K562 (cell line): ENCODE data around the gene VARS1. TPM values are rescaled to one million over a fixed set of nuclear protein-coding genes. Genes with fewer than 3 reads are reported as not detected.
A peak's percentile ranks its signal among the peaks of the same experiment; 100 is the strongest.
"Not testable (repeated sequence)": the region's sequence is repeated elsewhere in the genome, so short reads cannot be mapped to it uniquely, and the experiment has no call there.

ENCODE experiments used
- ATAC-seq: fragments of 200-7000 bp; cut with Tn5 transposase; 3 replicates; pipeline ENCODE4 v1.9.1; 2020; ENCODE audit warnings: moderate library complexity
- BruUV-seq: library from RNA; stranded (reverse); fragments of 400-500 nt; replicated peaks from 2 replicates; lab custom pipeline; 2021; lab: Mats Ljungman, UMichigan
- CTCF ChIA-PET: fragments of 300-600 bp; formaldehyde crosslinking; extraction: SDS; loops from one replicate; lab custom pipeline; 2021; ENCODE audit warnings: low intra/inter-chr PET ratio; lab: Yijun Ruan, JAX
- POLR2A ChIA-PET: fragments of 300-600, 350-650 bp; sonication (Branson Sonifier 250); formaldehyde crosslinking; extraction: SDS; loops from one replicate; lab custom pipeline; 2021; ENCODE audit warnings: antibody characterized with exemption, inconsistent platforms; lab: Yijun Ruan, JAX
- DNase-seq, 4 experiments: peaks; one replicate each; pipeline versions ENCODE4 v3.0.0 to v3.0.0-alpha.2; 2011 to 2018; ENCODE audit warnings: low spot score in 3 of 4, mixed read lengths in 3 of 4; ENCODE audit errors: extremely low read depth in 1 of 4
- FAIRE-seq: peaks from 2 replicates; lab custom pipeline; 2011; peaks lifted over from hg19 to GRCh38; lab: Jason Lieb, UNC
- H2AFZ ChIP-seq: 2 replicates; pipeline ENCODE4 v1.6.0; 2011; ENCODE audit warnings: low read depth, low read length, control low read depth, inconsistent platforms
- H3K27ac ChIP-seq: fragments of 200-600 bp; 3 replicates; pipeline ENCODE4 v1.8.0; 2011; ENCODE audit warnings: low read depth, mild to moderate bottlenecking, control low read depth, inconsistent platforms, low read length, moderate library complexity, mixed read lengths; ENCODE audit errors: extremely low read depth
- H3K27me3 ChIP-seq, 2 experiments: fragments of 300-600 bp in 1 of 2; 2 replicates in 1 of 2; 3 replicates in 1 of 2; pipeline versions ENCODE4 v1.6.0 to v1.8.0; 2011; ENCODE audit warnings: inconsistent platforms in 2 of 2, low read length in 2 of 2, mild to moderate bottlenecking in 1 of 2, mixed read lengths in 1 of 2, moderate library complexity in 1 of 2; ENCODE audit not compliant: control insufficient read depth in 2 of 2, insufficient read depth in 2 of 2
- H3K36me3 ChIP-seq: fragments of 300-600 bp; 3 replicates; pipeline ENCODE4 v1.8.0; 2011; ENCODE audit warnings: mild to moderate bottlenecking, low read length, inconsistent platforms; ENCODE audit not compliant: control insufficient read depth, insufficient read depth
- H3K4me1 ChIP-seq, 2 experiments: fragments of 200-600 bp in 1 of 2; replicated peaks in 1 of 2; 2 replicates in 1 of 2; 3 replicates in 1 of 2; pipeline versions ENCODE4 v1.5.1 to v1.8.0; 2011; ENCODE audit warnings: inconsistent platforms in 2 of 2, low read length in 2 of 2, mild to moderate bottlenecking in 1 of 2, mixed read lengths in 1 of 2, moderate library complexity in 1 of 2; ENCODE audit not compliant: control insufficient read depth in 2 of 2, insufficient read depth in 2 of 2
- H3K4me2 ChIP-seq: 2 replicates; pipeline ENCODE4 v1.6.1; 2011; ENCODE audit warnings: low read length, control low read depth, inconsistent platforms, mixed read lengths; ENCODE audit not compliant: insufficient read depth
- H3K4me3 ChIP-seq: fragments of 200-600 bp; sonication (generic), shearing (Covaris generic); 2 replicates; pipeline ENCODE4 v1.5.1; 2016; ENCODE audit warnings: control low read depth, inconsistent platforms
- H3K79me2 ChIP-seq: fragments of 200-600 bp; 3 replicates; pipeline ENCODE4 v1.8.0; 2011; ENCODE audit warnings: low read length, inconsistent platforms; ENCODE audit not compliant: control insufficient read depth, insufficient read depth
- H3K9ac ChIP-seq, 2 experiments: 2 replicates each; pipeline versions ENCODE4 v1.6.0 to v1.6.1; 2011; ENCODE audit warnings: low read depth in 2 of 2, low read length in 2 of 2, control low read depth in 1 of 2, inconsistent platforms in 1 of 2, mild to moderate bottlenecking in 1 of 2, mixed read lengths in 1 of 2; ENCODE audit not compliant: insufficient read depth in 1 of 2
- H3K9me1 ChIP-seq: one replicate; pipeline ENCODE4 v1.6.0; 2011; ENCODE audit warnings: inconsistent platforms, mild to moderate bottlenecking, low read length, moderate library complexity; ENCODE audit not compliant: control insufficient read depth, insufficient read depth
- H3K9me3 ChIP-seq: replicated peaks from 2 replicates; pipeline ENCODE4 v1.5.1; 2011; ENCODE audit warnings: low read depth, low read length, inconsistent platforms; ENCODE audit not compliant: control insufficient read depth, insufficient read depth
- H4K20me1 ChIP-seq: replicated peaks from 2 replicates; pipeline ENCODE4 v1.6.1; 2011; ENCODE audit warnings: low read length, inconsistent platforms, mixed read lengths; ENCODE audit not compliant: control insufficient read depth, insufficient read depth
- BACH1 ChIP-seq: fragments of 200-800 bp; sonication (Bioruptor generic); IDR thresholded peaks from 2 replicates; pipeline ENCODE4 v1.6.1; 2016; ENCODE audit warnings: missing genetic modification characterization, missing compliant biosample characterization
- C11orf30 ChIP-seq: fragments of 450-650 bp; IDR thresholded peaks from 2 replicates; pipeline ENCODE4 v1.6.1; 2016; ENCODE audit warnings: low read depth, mild to moderate bottlenecking
- CCNT2 ChIP-seq: IDR thresholded peaks from 2 replicates; pipeline ENCODE4 v1.6.1; 2011; ENCODE audit warnings: borderline replicate concordance, low read depth, mild to moderate bottlenecking, moderate library complexity, mixed read lengths, low read length; ENCODE audit not compliant: insufficient read length; ENCODE audit errors: extremely low read depth
- FOXA3 ChIP-seq, 2 experiments: fragments of 450-650 bp in 1 of 2; sonication (generic) in 1 of 2; formaldehyde crosslinking; IDR thresholded peaks in 1 of 2; conservative IDR thresholded peaks in 1 of 2; 2 replicates each; pipeline versions ENCODE4 v1.4.0 to v1.8.0; 2020 to 2022; ENCODE audit warnings: mild to moderate bottlenecking in 2 of 2, missing genetic modification reagents in 1 of 2
- FOXP1 ChIP-seq: sonication (generic); formaldehyde crosslinking; IDR thresholded peaks from 2 replicates; pipeline ENCODE4 v1.8.0; 2022; ENCODE audit warnings: mild to moderate bottlenecking, missing genetic modification reagents
- RAD21 ChIP-seq, 2 experiments: fragments of 250-450 bp in 1 of 2; fragments of 450-650 bp in 1 of 2; sonication (Bioruptor Pico) in 1 of 2; formaldehyde crosslinking in 1 of 2; IDR thresholded peaks in 1 of 2; conservative IDR thresholded peaks in 1 of 2; 2 replicates each; pipeline versions ENCODE4 v1.4.0 to v1.8.0; 2020 to 2022; ENCODE audit warnings: mild to moderate bottlenecking in 2 of 2, moderate library complexity in 1 of 2
- SMARCC2 ChIP-seq: fragments of 450-650 bp; IDR thresholded peaks from 2 replicates; pipeline ENCODE4 v1.6.1; 2017; ENCODE audit warnings: antibody characterized with exemption, moderate library complexity, mild to moderate bottlenecking, low read depth
- TRIM24 ChIP-seq, 2 experiments: fragments of 450-650 bp; IDR thresholded peaks; 2 replicates each; pipeline ENCODE4 v1.6.1; 2016
- whole genome bisulfite sequencing: fragments of 100-300 bp; shearing (Covaris generic); methylation state at CpG from one replicate; pipeline ENCODE4 v1.1.6; 2016; ENCODE audit warnings: low coverage, mixed read lengths; ENCODE audit not compliant: insufficient coverage; ENCODE audit errors: missing lambda C conversion rate; 5-methylcytosine and 5-hydroxymethylcytosine counted together
- in situ Hi-C: fragments of 300-500 bp; cut with MboI; formaldehyde crosslinking; loops from 4 replicates; pipeline ENCODE4 v1.15.0; 2018; ENCODE audit warnings: inconsistent platforms, mixed read lengths
- intact Hi-C: fragments of 100-400 bp; cut with micrococcal nuclease; formaldehyde crosslinking; loops from 2 replicates; pipeline ENCODE4 v1.14.2; 2022
- polyA plus RNA-seq, 8 experiments: library from polyadenylated mRNA; depleted of rRNA in 4 of 8; stranded (reverse) in 5 of 8; unstranded in 3 of 8; fragments of >200 nt; fragmentation: Nextera tagmentation in 2 of 8; fragmentation: Illumina TruSeq in 1 of 8; extraction: Ambion mirVana in 2 of 8; extraction: Trizol in 1 of 8; gene quantifications; 2 replicates each; pipeline versions ENCODE4 v1.2.1 to v1.2.3, GENCODE V29; 2011 to 2014; ENCODE audit warnings: inconsistent platforms in 1 of 8, missing spikeins in 1 of 8
- total RNA-seq, 7 experiments: library from RNA; depleted of rRNA in 6 of 7; stranded (reverse); fragments of >200 nt in 6 of 7; fragmentation: Illumina TruSeq in 2 of 7; extraction: Trizol in 2 of 7; gene quantifications; 2 replicates each; pipeline versions ENCODE4 v1.2.1 to v1.2.3, GENCODE V29; 2011 to 2021; ENCODE audit warnings: low replicate concordance in 1 of 7
- TF ChIP-seq, protein P1 (sequence below): fragments of 250-450 bp; sonication (Bioruptor Pico); IDR thresholded peaks from 2 replicates; pipeline ENCODE4 v1.8.0; 2021; ENCODE audit warnings: moderate library complexity, mild to moderate bottlenecking, inconsistent platforms
- TF ChIP-seq, protein P2 (sequence below): fragments of 450-650 bp; IDR thresholded peaks from 2 replicates; pipeline ENCODE4 v1.7.0; 2016; ENCODE audit warnings: borderline replicate concordance
- TF ChIP-seq, protein P3 (sequence below): fragments of 200-800 bp; sonication (Bioruptor generic); IDR thresholded peaks from 2 replicates; pipeline ENCODE4 v1.6.1; 2017; ENCODE audit warnings: missing genetic modification characterization, missing compliant biosample characterization

The VARS1 gene
- total and polyA plus RNA-seq, 9 of the 15 experiments (the other 6 are each of a cell fraction or from before 2014, with no cell fraction given): 2.9 to 488 (median 130) TPM

GRCh38 chr6:31794294-31794865 lies 1.2 kb downstream of the VARS1 start (continued):
- no peak; a peak in 1 of 4 replicates for TF ChIP-seq RAD21 (CRISPR knock-in tag; conservative IDR thresholded peaks at IDR 0.05 in 1 of 2, IDR thresholded peaks at IDR 0.05 in 1 of 2)
- no peak for TF ChIP-seq C11orf30
- no peak for TF ChIP-seq TRIM24 (IDR thresholded peaks at IDR 0.05)
- TF ChIP-seq, protein P1, sequence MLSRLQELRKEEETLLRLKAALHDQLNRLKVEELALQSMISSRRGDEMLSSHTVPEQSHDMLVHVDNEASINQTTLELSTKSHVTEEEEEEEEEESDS (CRISPR knock-in tag): no peak
- peak; percentile 41 for TF ChIP-seq SMARCC2

- not testable (repeated sequence) for H3K9me3 ChIP-seq, FAIRE-seq, H2AFZ ChIP-seq, H3K9me1 ChIP-seq, H4K20me1 ChIP-seq
- ChIA-PET POLR2A (interaction anchor here (0.6 to 3.7 kb wide), 3 partner anchors 20 to 337 kb away, joined by 3 to 40 read pairs (median 4); partner anchors contain the start of genes HSPA1A and HSPA1L), CTCF (interaction anchor here (0.6 to 0.8 kb wide), 2 partner anchors 92 to 95 kb away, joined by 3 read pairs; no protein-coding TSS in a partner anchor)
- peaks cover 17 to 44% of the 10 kb centered on the region in 2 experiments for H3K4me1 ChIP-seq
- peak overlapping the region; percentile 98 for H3K4me2 ChIP-seq
- intact Hi-C loops: loop anchor here (2.0 kb wide), 3 partner anchors 17 to 59 kb away; partner anchors contain the start of genes HSPA1A, HSPA1L and VWA7
- peak overlapping the region; percentile 16 to 93; a peak in 3 of 4 replicates for H3K9ac ChIP-seq
- 0 out of 2 replicates have a peak, but pooled peaks have one; percentile 46 for TF ChIP-seq FOXP1 (CRISPR knock-in tag)
- TF ChIP-seq CCNT2: peak; percentile 28
- 0 out of 2 replicates have a peak, but pooled peaks have one; percentile 3 for TF ChIP-seq BACH1 (tag)
- TF ChIP-seq, protein P2, sequence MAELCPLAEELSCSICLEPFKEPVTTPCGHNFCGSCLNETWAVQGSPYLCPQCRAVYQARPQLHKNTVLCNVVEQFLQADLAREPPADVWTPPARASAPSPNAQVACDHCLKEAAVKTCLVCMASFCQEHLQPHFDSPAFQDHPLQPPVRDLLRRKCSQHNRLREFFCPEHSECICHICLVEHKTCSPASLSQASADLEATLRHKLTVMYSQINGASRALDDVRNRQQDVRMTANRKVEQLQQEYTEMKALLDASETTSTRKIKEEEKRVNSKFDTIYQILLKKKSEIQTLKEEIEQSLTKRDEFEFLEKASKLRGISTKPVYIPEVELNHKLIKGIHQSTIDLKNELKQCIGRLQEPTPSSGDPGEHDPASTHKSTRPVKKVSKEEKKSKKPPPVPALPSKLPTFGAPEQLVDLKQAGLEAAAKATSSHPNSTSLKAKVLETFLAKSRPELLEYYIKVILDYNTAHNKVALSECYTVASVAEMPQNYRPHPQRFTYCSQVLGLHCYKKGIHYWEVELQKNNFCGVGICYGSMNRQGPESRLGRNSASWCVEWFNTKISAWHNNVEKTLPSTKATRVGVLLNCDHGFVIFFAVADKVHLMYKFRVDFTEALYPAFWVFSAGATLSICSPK: 0 out of 2 replicates have a peak, but pooled peaks have one; percentile 56
- TF ChIP-seq FOXA3 (CRISPR knock-in tag; conservative IDR thresholded peaks at IDR 0.05 in 1 of 2, IDR thresholded peaks at IDR 0.05 in 1 of 2): peak in 1 of 2 experiments; percentile 57; a peak in 1 of 4 replicates
- TF ChIP-seq, protein P3, sequence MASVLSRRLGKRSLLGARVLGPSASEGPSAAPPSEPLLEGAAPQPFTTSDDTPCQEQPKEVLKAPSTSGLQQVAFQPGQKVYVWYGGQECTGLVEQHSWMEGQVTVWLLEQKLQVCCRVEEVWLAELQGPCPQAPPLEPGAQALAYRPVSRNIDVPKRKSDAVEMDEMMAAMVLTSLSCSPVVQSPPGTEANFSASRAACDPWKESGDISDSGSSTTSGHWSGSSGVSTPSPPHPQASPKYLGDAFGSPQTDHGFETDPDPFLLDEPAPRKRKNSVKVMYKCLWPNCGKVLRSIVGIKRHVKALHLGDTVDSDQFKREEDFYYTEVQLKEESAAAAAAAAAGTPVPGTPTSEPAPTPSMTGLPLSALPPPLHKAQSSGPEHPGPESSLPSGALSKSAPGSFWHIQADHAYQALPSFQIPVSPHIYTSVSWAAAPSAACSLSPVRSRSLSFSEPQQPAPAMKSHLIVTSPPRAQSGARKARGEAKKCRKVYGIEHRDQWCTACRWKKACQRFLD (CRISPR knock-in tag): 0 out of 2 replicates have a peak, but pooled peaks have one; percentile 44
- TF ChIP-seq, all 486 proteins: peak for 6; not testable (repeated sequence) for 480
- ATAC-seq, BruUV-seq, in situ Hi-C loops, DNase-seq, H3K27me3 ChIP-seq: not testable (repeated sequence)
- Histone ChIP-seq H3K27ac (peak overlapping the region; percentile 97), H3K4me3 (peak overlapping the region; percentile 61), H3K36me3 (peaks cover 71% of the 10 kb centered on the region), H3K79me2 (peaks cover 59% of the 10 kb centered on the region)
- WGBS: 28% methylated on average over 6 of the region's 6 CpGs
Measured at GRCh38 chr6:31793927-31794245, 1.7 kb downstream of the VARS1 start.
